ENCODE data around the gene PLAAT2. TPM values are rescaled to one million over a fixed set of nuclear protein-coding genes. Genes with fewer than 3 reads are reported as not detected.
"Not testable (repeated sequence)": the region's sequence is repeated elsewhere in the genome, so short reads cannot be mapped to it uniquely, and the experiment has no call there.

The PLAAT2 gene
- total RNA-seq, 4 donors from 2014 or later, result not detected

- TF ChIP-seq CTCF (IDR thresholded peaks at IDR 0.05) (no peak), POLR2A (IDR thresholded peaks at IDR 0.05) (no peak)
- H3K36me3 ChIP-seq, result no peaks in the 10 kb centered on the region
- H3K27me3 ChIP-seq, result no peaks in the 10 kb centered on the region
- no peaks in the 10 kb centered on the region for H3K9me3 ChIP-seq
- H3K4me1 ChIP-seq, result no peaks in the 10 kb centered on the region
- no peak for DNase-seq
- H3K27ac ChIP-seq, result no peak overlapping the region
- intact Hi-C loops (cut with DNase I; ENCODE audit: low total_unique reads), result no loop called here
- no peak overlapping the region for H3K4me3 ChIP-seq
Observed at GRCh38 chr11:63589000-63589399, 25.8 kb upstream of the PLAAT2 start.

- no peak for TF ChIP-seq POLR2A (IDR thresholded peaks at IDR 0.05)
- no peak for DNase-seq
- no peak overlapping the region for H3K4me3 ChIP-seq
- no peak overlapping the region for H3K27ac ChIP-seq
- no peaks in the 10 kb centered on the region for H3K27me3 ChIP-seq
- H3K9me3 ChIP-seq, result no peaks in the 10 kb centered on the region
- intact Hi-C loops (cut with DNase I; ENCODE audit: low total_unique reads), result no loop called here
- no peaks in the 10 kb centered on the region for H3K4me1 ChIP-seq
- no peaks in the 10 kb centered on the region for H3K36me3 ChIP-seq
Observed at GRCh38 chr11:63586451-63587166, 23.4 kb upstream of the PLAAT2 start.

- no peaks in the 10 kb centered on the region for H3K9me3 ChIP-seq
- no peaks in the 10 kb centered on the region for H3K4me1 ChIP-seq
- intact Hi-C loops (cut with DNase I; ENCODE audit: low total_unique reads), result no loop called here
- H3K36me3 ChIP-seq, result no peaks in the 10 kb centered on the region
- TF ChIP-seq CTCF (IDR thresholded peaks at IDR 0.05) (no peak), POLR2A (IDR thresholded peaks at IDR 0.05) (no peak)
- DNase-seq, result no peak
- H3K27ac ChIP-seq, result no peak overlapping the region
- no peaks in the 10 kb centered on the region for H3K27me3 ChIP-seq
- H3K4me3 ChIP-seq, result no peak overlapping the region
Observed at GRCh38 chr11:63583357-63583677, 20.1 kb upstream of the PLAAT2 start.

GRCh38 chr11:63581224-63581623 is 18.0 kb upstream of the PLAAT2 start:
- H3K36me3 ChIP-seq; H3K9me3 ChIP-seq; H3K4me3 ChIP-seq; H3K27me3 ChIP-seq; intact Hi-C loops (cut with DNase I; ENCODE audit: low total_unique reads); H3K27ac ChIP-seq; H3K4me1 ChIP-seq; DNase-seq: not testable (repeated sequence)

- H3K4me3 ChIP-seq; DNase-seq; intact Hi-C loops (cut with DNase I; ENCODE audit: low total_unique reads); H3K27ac ChIP-seq; H3K4me1 ChIP-seq; H3K9me3 ChIP-seq; H3K27me3 ChIP-seq; H3K36me3 ChIP-seq: not testable (repeated sequence)
Observed at GRCh38 chr11:63578882-63579281, 15.7 kb upstream of the PLAAT2 start.

- intact Hi-C loops (cut with DNase I; ENCODE audit: low total_unique reads), result no loop called here
- Histone ChIP-seq H3K27ac (peak overlapping the region; percentile 81 to 90), H3K27me3 (no peaks in the 10 kb centered on the region), H3K36me3 (no peaks in the 10 kb centered on the region), H3K4me1 (no peaks in the 10 kb centered on the region), H3K4me3 (peak overlapping the region; percentile 23), H3K9me3 (no peaks in the 10 kb centered on the region)
- peak; percentile 67 to 68 for DNase-seq
- no peak for TF ChIP-seq POLR2A (IDR thresholded peaks at IDR 0.05)
- no peak for TF ChIP-seq CTCF (IDR thresholded peaks at IDR 0.05)
Observed at GRCh38 chr11:63574856-63575602, 11.8 kb upstream of the PLAAT2 start.

All from uterus (tissue), 4 donors.